Panc1 (cell line): ENCODE data around the gene EMX1. TPM values are rescaled to one million over a fixed set of nuclear protein-coding genes. Genes with fewer than 3 reads are reported as not detected.

Source experiments
- ATAC-seq: fragments of 200-7000 bp; cut with Tn5 transposase; 2 replicates; pipeline ENCODE4 v1.9.1; 2020; ENCODE audit warnings: mild to moderate bottlenecking, moderate library complexity
- BruUV-seq: library from RNA; stranded (reverse); fragments of 400-500 nt; replicated peaks from 2 replicates; lab custom pipeline; 2021; lab: Mats Ljungman, UMichigan
- CTCF ChIA-PET: fragments of 300-600 bp; sonication (Branson Sonifier 250); formaldehyde crosslinking; loops from one replicate; lab custom pipeline; 2022; ENCODE audit warnings: antibody characterized with exemption; lab: Charles Lee
- POLR2A ChIA-PET: fragments of 300-600 bp; sonication (Branson Sonifier 250); formaldehyde crosslinking; loops from one replicate; lab custom pipeline; 2022; ENCODE audit warnings: antibody characterized with exemption; lab: Charles Lee
- DNase-seq: peaks from one replicate; pipeline ENCODE4 v3.0.0-alpha.2; 2010; ENCODE audit warnings: low read depth, low spot score
- H3K27ac ChIP-seq: 2 replicates; pipeline ENCODE4 v1.5.1; 2011; ENCODE audit warnings: mild to moderate bottlenecking, low read length, inconsistent platforms
- H3K27me3 ChIP-seq: fragments of 200-500 bp; sonication (Bioruptor generic); 2 replicates; pipeline ENCODE4 v1.6.0; 2014; ENCODE audit warnings: low read length, inconsistent platforms; ENCODE audit not compliant: control insufficient read depth, insufficient read depth
- H3K36me3 ChIP-seq: fragments of 200-500 bp; sonication (Bioruptor generic); 2 replicates; pipeline ENCODE4 v1.5.1; 2014; ENCODE audit warnings: inconsistent platforms, mild to moderate bottlenecking, low read length, moderate library complexity; ENCODE audit not compliant: control insufficient read depth, insufficient read depth
- H3K4me1 ChIP-seq: 2 replicates; pipeline ENCODE4 v1.5.1; 2011; ENCODE audit warnings: inconsistent platforms, mild to moderate bottlenecking, low read length, moderate library complexity; ENCODE audit not compliant: control insufficient read depth, insufficient read depth
- H3K4me3 ChIP-seq, 2 experiments: 2 replicates each; pipeline ENCODE4 v1.5.1; 2011 to 2012; ENCODE audit warnings: low read depth in 2 of 2, low read length in 2 of 2, mild to moderate bottlenecking in 2 of 2, inconsistent platforms in 1 of 2, moderate library complexity in 1 of 2
- H3K9me3 ChIP-seq: fragments of 200-500 bp; sonication (Bioruptor generic); 2 replicates; pipeline ENCODE4 v1.5.1; 2014; ENCODE audit warnings: low read depth, mild to moderate bottlenecking, inconsistent platforms, low read length, moderate library complexity; ENCODE audit not compliant: control insufficient read depth, insufficient read depth
- POLR2AphosphoS5 ChIP-seq: IDR thresholded peaks from 2 replicates; pipeline ENCODE4 v1.6.1; 2012; ENCODE audit warnings: mild to moderate bottlenecking, low read depth, low read length, moderate library complexity
- SIN3A ChIP-seq: IDR thresholded peaks from 2 replicates; pipeline ENCODE4 v1.6.1; 2012; ENCODE audit warnings: low read depth, mild to moderate bottlenecking, low read length, moderate library complexity, borderline replicate concordance; ENCODE audit not compliant: insufficient read depth
- TCF7L2 ChIP-seq: IDR thresholded peaks from 2 replicates; pipeline ENCODE4 v1.6.1; 2011; ENCODE audit warnings: mild to moderate bottlenecking, low read depth, low read length, inconsistent platforms
- in situ Hi-C: cut with HindIII; loops from 2 replicates; pipeline ENCODE4 v1.10.0; 2016; ENCODE audit warnings: low sequenced_read_pairs, low pct_unique_long_range_greater_than_20kb
- intact Hi-C: fragments of 100-400 bp; cut with micrococcal nuclease; formaldehyde crosslinking; loops from one replicate; pipeline ENCODE4 v1.10.0; 2022; ENCODE audit not compliant: unreplicated experiment
- total RNA-seq: library from RNA; stranded (reverse); gene quantifications from one replicate; pipeline ENCODE4 v1.2.1, GENCODE V29; 2021; ENCODE audit not compliant: unreplicated experiment
- TF ChIP-seq, protein P1 (sequence below), 2 experiments: IDR thresholded peaks; 2 replicates each; pipeline ENCODE4 v1.6.1; 2011 to 2012; ENCODE audit warnings: low read depth in 2 of 2, control low read depth in 1 of 2, low read length in 1 of 2, mild to moderate bottlenecking in 1 of 2, moderate library complexity in 1 of 2; ENCODE audit not compliant: insufficient read depth in 1 of 2
- TF ChIP-seq, protein P2 (sequence below): fragments of 450-650 bp; IDR thresholded peaks from 2 replicates; pipeline ENCODE4 v1.5.1; 2017; ENCODE audit warnings: mild to moderate bottlenecking

Gene EMX1
- total RNA-seq, 1 experiment from 2014 or later: 0.36 TPM

DNA sequence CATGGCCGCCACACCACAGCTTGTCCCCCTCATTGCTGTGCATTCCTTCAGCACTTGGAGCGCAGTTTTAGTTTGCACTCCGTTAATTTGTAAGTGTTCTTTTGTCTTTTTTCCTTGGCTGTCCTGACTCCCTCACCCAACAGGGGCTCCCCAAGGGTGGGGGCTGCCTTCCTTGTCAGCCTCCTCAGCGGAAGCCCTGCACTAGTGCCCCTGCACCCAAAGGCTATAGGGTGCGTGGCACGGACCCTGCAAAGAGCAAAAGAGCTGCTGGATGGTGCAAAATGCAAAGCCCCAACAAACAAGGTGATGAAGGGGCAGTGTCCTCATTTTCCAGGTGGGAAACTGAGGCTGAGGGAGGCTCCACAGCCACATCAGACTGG is 46.8 kb downstream of the EMX1 start:
- DNase-seq (no peak), ATAC-seq (no peak)
- no peak overlapping the region for H3K4me3 ChIP-seq
- POLR2A ChIA-PET: no interaction called here
- BruUV-seq: no TSS peak
- no peaks in the 10 kb centered on the region for H3K27me3 ChIP-seq
- TF ChIP-seq POLR2AphosphoS5 (no peak), SIN3A (no peak), TCF7L2 (no peak)
- TF ChIP-seq, protein P1, sequence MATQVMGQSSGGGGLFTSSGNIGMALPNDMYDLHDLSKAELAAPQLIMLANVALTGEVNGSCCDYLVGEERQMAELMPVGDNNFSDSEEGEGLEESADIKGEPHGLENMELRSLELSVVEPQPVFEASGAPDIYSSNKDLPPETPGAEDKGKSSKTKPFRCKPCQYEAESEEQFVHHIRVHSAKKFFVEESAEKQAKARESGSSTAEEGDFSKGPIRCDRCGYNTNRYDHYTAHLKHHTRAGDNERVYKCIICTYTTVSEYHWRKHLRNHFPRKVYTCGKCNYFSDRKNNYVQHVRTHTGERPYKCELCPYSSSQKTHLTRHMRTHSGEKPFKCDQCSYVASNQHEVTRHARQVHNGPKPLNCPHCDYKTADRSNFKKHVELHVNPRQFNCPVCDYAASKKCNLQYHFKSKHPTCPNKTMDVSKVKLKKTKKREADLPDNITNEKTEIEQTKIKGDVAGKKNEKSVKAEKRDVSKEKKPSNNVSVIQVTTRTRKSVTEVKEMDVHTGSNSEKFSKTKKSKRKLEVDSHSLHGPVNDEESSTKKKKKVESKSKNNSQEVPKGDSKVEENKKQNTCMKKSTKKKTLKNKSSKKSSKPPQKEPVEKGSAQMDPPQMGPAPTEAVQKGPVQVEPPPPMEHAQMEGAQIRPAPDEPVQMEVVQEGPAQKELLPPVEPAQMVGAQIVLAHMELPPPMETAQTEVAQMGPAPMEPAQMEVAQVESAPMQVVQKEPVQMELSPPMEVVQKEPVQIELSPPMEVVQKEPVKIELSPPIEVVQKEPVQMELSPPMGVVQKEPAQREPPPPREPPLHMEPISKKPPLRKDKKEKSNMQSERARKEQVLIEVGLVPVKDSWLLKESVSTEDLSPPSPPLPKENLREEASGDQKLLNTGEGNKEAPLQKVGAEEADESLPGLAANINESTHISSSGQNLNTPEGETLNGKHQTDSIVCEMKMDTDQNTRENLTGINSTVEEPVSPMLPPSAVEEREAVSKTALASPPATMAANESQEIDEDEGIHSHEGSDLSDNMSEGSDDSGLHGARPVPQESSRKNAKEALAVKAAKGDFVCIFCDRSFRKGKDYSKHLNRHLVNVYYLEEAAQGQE (IDR thresholded peaks at IDR 0.05; ENCODE audit: insufficient read depth in 1 of 2, low read depth in 2 of 2, low read length in 1 of 2): no peak
- TF ChIP-seq, protein P2, sequence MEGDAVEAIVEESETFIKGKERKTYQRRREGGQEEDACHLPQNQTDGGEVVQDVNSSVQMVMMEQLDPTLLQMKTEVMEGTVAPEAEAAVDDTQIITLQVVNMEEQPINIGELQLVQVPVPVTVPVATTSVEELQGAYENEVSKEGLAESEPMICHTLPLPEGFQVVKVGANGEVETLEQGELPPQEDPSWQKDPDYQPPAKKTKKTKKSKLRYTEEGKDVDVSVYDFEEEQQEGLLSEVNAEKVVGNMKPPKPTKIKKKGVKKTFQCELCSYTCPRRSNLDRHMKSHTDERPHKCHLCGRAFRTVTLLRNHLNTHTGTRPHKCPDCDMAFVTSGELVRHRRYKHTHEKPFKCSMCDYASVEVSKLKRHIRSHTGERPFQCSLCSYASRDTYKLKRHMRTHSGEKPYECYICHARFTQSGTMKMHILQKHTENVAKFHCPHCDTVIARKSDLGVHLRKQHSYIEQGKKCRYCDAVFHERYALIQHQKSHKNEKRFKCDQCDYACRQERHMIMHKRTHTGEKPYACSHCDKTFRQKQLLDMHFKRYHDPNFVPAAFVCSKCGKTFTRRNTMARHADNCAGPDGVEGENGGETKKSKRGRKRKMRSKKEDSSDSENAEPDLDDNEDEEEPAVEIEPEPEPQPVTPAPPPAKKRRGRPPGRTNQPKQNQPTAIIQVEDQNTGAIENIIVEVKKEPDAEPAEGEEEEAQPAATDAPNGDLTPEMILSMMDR: no peak
- H3K4me1 ChIP-seq: no peaks in the 10 kb centered on the region
- CTCF ChIA-PET: interaction anchor here (0.8 kb wide), 1 partner anchor 10 kb away, joined by 5 read pairs; no protein-coding TSS in a partner anchor
- in situ Hi-C loops: no loop called here
- no peaks in the 10 kb centered on the region for H3K36me3 ChIP-seq
- no peaks in the 10 kb centered on the region for H3K9me3 ChIP-seq
- no peak overlapping the region for H3K27ac ChIP-seq
- intact Hi-C loops: no loop called here

DNA sequence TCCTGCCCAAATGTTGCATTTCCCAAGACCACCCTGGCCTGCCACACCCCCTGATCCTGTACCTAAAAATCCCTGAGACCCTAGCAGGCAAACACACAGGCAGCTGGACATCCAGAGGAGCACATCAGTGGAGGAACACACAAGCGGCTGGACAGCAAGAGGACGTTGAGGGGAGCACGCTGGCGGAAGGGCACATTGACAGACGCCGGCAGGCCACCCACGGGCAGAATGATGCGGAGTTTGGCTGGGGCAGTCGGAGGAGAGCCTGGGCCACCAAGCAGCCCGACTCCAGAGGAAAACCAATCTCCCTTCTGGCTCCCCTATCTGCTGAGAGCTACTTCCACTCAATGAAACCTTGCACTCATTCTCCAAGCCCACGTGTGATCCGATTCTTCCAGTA is 47.7 kb downstream of the EMX1 start:
- BruUV-seq: no TSS peak
- intact Hi-C loops (no loop called here), in situ Hi-C loops (no loop called here)
- no peak for DNase-seq
- Histone ChIP-seq H3K27ac (no peak overlapping the region), H3K36me3 (no peaks in the 10 kb centered on the region), H3K4me3 (no peak overlapping the region), H3K9me3 (no peaks in the 10 kb centered on the region), H3K4me1 (no peaks in the 10 kb centered on the region), H3K27me3 (no peaks in the 10 kb centered on the region)
- no peak for TF ChIP-seq TCF7L2
- TF ChIP-seq POLR2AphosphoS5: no peak
- TF ChIP-seq, protein P1 (IDR thresholded peaks at IDR 0.05; ENCODE audit: insufficient read depth in 1 of 2, low read depth in 2 of 2, low read length in 1 of 2): no peak
- TF ChIP-seq, protein P2: no peak
- TF ChIP-seq SIN3A: no peak
- ATAC-seq: no peak
- ChIA-PET POLR2A (no interaction called here), CTCF (no interaction called here)
